Breast epithelium (tissue), 4 donors: Measurements from ENCODE around the gene HOXB7. TPM values are rescaled to one million over a fixed set of nuclear protein-coding genes. Genes with fewer than 3 reads are reported as not detected.
A peak's percentile ranks its signal among the peaks of the same experiment; 100 is the strongest.

Experiments
- DNase-seq, 2 donors: peaks; one replicate each; pipeline ENCODE4 v3.0.0-alpha.2; 2019; ENCODE audit warnings: low spot score in 2 of 2
- H3K27ac ChIP-seq, 2 donors: fragments of 200-600 bp; sonication (generic) in 1 of 2; one replicate each; pipeline ENCODE4 v1.5.1; 2016 to 2019; ENCODE audit warnings: mild to moderate bottlenecking in 1 of 2
- H3K27me3 ChIP-seq, 2 donors: fragments of 200-600 bp; sonication (generic) in 1 of 2; one replicate each; pipeline versions ENCODE4 v1.5.1 to v1.6.0; 2017 to 2019; ENCODE audit warnings: control low read depth in 1 of 2, mild to moderate bottlenecking in 1 of 2
- H3K36me3 ChIP-seq: fragments of 200-600 bp; one replicate; pipeline ENCODE4 v1.5.1; 2019
- H3K4me1 ChIP-seq, 2 donors: fragments of 200-600 bp; sonication (generic); one replicate each; pipeline ENCODE4 v1.5.1; 2016 to 2019; ENCODE audit warnings: control low read depth in 1 of 2
- H3K4me3 ChIP-seq, 3 donors: fragments of 200-600 bp; sonication (generic); 1 replicate in 2 of 3; 2 replicates in 1 of 3; pipeline ENCODE4 v1.5.1; 2016 to 2019; ENCODE audit warnings: mild to moderate bottlenecking in 3 of 3, moderate library complexity in 2 of 3
- H3K9me3 ChIP-seq, 2 donors: fragments of 200-600 bp; sonication (generic) in 1 of 2; one replicate each; pipeline ENCODE4 v1.5.1; 2016 to 2019; ENCODE audit warnings: control low read depth in 1 of 2
- CTCF ChIP-seq, 3 donors: fragments of 450-650 bp; IDR thresholded peaks; one replicate each; pipeline ENCODE4 v1.5.1; 2016 to 2017; ENCODE audit warnings: antibody characterized with exemption in 3 of 3, mild to moderate bottlenecking in 3 of 3, moderate library complexity in 3 of 3
- POLR2A ChIP-seq: fragments of 450-650 bp; IDR thresholded peaks from one replicate; pipeline ENCODE4 v1.6.1; 2016; ENCODE audit warnings: antibody characterized with exemption, mild to moderate bottlenecking, moderate library complexity
- POLR2AphosphoS5 ChIP-seq, 3 donors: sonication (generic); formaldehyde crosslinking; IDR thresholded peaks; one replicate each; pipeline ENCODE4 v1.6.1; 2017; ENCODE audit warnings: antibody characterized with exemption in 3 of 3
- intact Hi-C: fragments of 100-400 bp; cut with DNase I; formaldehyde crosslinking; loops from one replicate; pipeline ENCODE4 v1.15.1; 2023; ENCODE audit warnings: low total_unique reads
- total RNA-seq, 3 donors: library from RNA; depleted of rRNA; stranded (reverse); fragments of >200 nt; gene quantifications; one replicate each; pipeline ENCODE4 v1.1.0, GENCODE V29; 2016

Gene HOXB7
- total RNA-seq, 3 donors from 2014 or later: 1.5 to 16.8 (median 4.3) TPM

- Histone ChIP-seq H3K9me3 (no peaks in the 10 kb centered on the region), H3K27ac (no peak overlapping the region), H3K36me3 (no peaks in the 10 kb centered on the region), H3K27me3 (peaks cover 0 to 76% of the 10 kb centered on the region in 2 donors), H3K4me1 (no peaks in the 10 kb centered on the region), H3K4me3 (no peak overlapping the region)
- intact Hi-C loops: no loop called here
- DNase-seq: no peak
- TF ChIP-seq CTCF (IDR thresholded peaks at IDR 0.05) (no peak), POLR2AphosphoS5 (IDR thresholded peaks at IDR 0.05) (no peak), POLR2A (no peak)
Observed at GRCh38 chr17:48588074-48588415, 22.8 kb downstream of the HOXB7 start.

GRCh38 chr17:48587276-48588073 lies 23.3 kb downstream of the HOXB7 start:
- TF ChIP-seq POLR2AphosphoS5 (IDR thresholded peaks at IDR 0.05) (no peak), POLR2A (no peak)
- Histone ChIP-seq H3K9me3 (no peaks in the 10 kb centered on the region), H3K36me3 (no peaks in the 10 kb centered on the region), H3K4me1 (no peaks in the 10 kb centered on the region), H3K27ac (peak overlapping the region in 1 of 2 donors; percentile 57), H3K4me3 (no peak overlapping the region), H3K27me3 (peaks cover 0 to 76% of the 10 kb centered on the region in 2 donors)
- intact Hi-C loops: no loop called here
- no peak for DNase-seq

DNA sequence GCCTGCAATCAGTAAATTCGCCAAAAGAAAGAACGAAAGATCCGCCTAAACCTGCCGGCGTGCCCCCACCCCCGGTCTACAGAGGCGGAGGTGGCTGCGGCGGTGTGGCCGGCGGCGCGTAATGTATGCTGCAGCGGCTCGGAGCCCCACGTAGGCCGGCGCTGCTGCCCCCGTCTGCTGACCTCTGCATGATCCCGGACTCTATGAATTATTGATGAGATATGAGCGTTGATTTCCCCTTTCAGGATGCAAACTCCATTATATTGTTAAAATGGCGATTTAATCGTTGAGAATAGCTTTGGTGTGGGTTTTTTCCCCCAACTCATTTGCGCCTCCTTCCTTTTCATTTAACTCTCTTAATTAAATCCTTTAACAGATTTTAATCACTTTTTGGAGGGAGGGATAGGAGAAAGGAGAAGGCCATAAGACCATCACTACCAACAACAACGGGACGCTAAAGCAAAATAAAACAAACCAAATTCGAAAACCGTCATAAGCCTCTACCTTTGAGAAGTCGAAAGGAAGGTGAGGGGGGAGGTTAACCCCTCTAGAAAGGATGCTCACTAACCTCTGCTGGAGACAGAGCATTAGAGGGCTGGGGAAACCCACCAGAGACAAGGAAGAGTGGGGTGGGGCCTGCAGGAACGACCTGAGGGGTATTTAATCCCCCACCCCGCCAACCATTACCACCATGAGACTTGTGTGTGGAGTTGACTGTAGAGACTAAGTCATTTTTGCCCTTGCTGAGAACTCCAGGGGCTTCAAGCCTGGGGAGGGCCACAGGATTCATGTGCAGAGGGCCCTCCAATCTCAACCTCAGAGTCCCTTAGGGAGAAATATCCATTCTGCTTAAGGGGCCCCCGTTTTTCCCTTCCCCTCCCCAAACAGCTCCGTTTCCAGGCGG lies 24.2 kb downstream of the HOXB7 start:
- Histone ChIP-seq H3K4me3 (peak overlapping the region; percentile 66 to 85 (median 73)), H3K27ac (peak overlapping the region; percentile 67 to 88), H3K4me1 (no peaks in the 10 kb centered on the region), H3K27me3 (peaks cover 0 to 78% of the 10 kb centered on the region in 2 donors), H3K9me3 (no peaks in the 10 kb centered on the region), H3K36me3 (no peaks in the 10 kb centered on the region)
- no peak for TF ChIP-seq POLR2A
- TF ChIP-seq POLR2AphosphoS5 (IDR thresholded peaks at IDR 0.05): no peak
- TF ChIP-seq CTCF (IDR thresholded peaks at IDR 0.05): no peak
- intact Hi-C loops: no loop called here
- DNase-seq: no peak

DNA sequence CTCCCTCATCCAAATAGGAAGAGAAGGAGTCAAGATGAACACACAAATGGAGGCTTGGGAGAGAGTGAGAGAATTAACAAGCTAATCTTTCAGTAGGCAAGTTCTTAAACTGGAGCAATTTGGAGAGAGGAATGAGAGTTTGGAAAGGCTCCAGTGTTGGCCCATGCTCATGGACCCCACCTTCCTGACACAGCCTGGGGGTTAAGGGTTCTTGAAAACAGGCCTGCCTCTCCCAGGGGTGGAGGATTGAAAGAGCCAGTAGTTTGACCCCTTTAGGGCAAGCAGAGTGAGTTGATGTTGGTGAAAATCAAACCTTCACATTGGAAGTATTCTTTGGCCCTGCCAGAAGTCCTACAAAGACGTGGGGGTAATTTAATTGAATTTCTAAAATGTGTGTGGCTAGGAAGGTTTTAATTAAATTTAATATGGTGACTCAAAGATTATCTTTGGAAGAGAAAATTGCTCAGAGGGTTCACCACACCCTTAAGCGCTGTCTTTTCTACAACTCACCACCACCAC lies 26.5 kb downstream of the HOXB7 start:
- H3K27me3 ChIP-seq: peaks cover 0 to 86% of the 10 kb centered on the region in 2 donors
- DNase-seq: no peak

More for the DNA sequence above, 26.5 kb downstream of the HOXB7 start:
- TF ChIP-seq CTCF (IDR thresholded peaks at IDR 0.05) (no peak), POLR2A (no peak), POLR2AphosphoS5 (IDR thresholded peaks at IDR 0.05) (no peak)
- Histone ChIP-seq H3K9me3 (no peaks in the 10 kb centered on the region), H3K36me3 (no peaks in the 10 kb centered on the region), H3K27ac (peak overlapping the region in 1 of 2 donors; percentile 88), H3K4me1 (no peaks in the 10 kb centered on the region), H3K4me3 (peak overlapping the region; percentile 66 to 85 (median 73))
- intact Hi-C loops: no loop called here
